DMS153 treated with DMSO at 0.1 percent for 48 hours (cell line): ENCODE results near the gene HBS1L.

Experiments used
- DNase-seq: peaks from one replicate; lab custom pipeline; 2025; ENCODE audit not compliant: unreplicated experiment; lab: John Stamatoyannopoulos, UW

The HBS1L gene

DNA sequence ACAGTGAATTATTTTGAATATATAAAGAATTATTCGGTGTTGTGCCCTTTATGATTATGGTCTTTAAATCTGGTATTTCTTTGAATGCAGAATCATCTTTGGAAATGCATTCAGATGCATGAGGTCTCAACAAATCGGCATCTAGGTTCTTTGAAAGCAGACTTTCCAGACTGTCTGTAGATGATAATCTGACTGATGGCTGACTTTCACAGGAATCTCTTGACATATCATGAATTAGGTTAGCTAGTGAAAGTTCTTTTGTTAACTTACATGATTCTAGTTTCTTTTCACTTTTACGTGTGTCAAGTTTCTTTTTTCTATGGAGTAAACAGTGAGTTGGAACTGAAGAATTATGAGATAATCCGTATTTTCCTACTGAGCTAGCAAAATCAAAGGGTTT is 17.1 kb downstream of the HBS1L start:
- DNase-seq = no peak

GRCh38 chr6:135036731-135037420 is 17.7 kb downstream of the HBS1L start:
- DNase-seq = no peak

- DNase-seq = no peak
Observed at GRCh38 chr6:135033238-135033637, 21.4 kb downstream of the HBS1L start.

GRCh38 chr6:135030532-135031178 is 24.0 kb downstream of the HBS1L start:
- DNase-seq = no peak

DNA sequence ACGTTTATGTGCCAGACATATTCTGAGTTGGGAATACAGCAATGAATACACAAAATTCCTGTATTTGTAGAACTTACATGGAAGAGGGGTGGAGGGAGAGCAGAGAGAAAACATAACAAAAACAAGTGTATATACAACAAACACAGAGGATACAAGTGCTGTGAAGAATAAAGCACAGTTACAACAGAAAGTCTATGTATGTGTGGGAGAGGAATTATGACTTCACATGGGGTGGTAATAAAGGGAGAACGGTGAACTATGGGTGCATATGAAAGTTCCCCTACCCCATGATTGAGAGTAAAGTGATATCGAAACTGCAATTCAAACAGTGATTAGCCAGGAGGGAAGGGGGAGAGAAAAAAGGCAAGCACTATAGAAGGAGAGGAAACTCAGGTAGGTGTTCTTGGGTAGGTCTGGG is 24.6 kb downstream of the HBS1L start:
- DNase-seq = no peak

GRCh38 chr6:135025775-135026174 is 28.8 kb downstream of the HBS1L start:
- no peak for DNase-seq

DNA sequence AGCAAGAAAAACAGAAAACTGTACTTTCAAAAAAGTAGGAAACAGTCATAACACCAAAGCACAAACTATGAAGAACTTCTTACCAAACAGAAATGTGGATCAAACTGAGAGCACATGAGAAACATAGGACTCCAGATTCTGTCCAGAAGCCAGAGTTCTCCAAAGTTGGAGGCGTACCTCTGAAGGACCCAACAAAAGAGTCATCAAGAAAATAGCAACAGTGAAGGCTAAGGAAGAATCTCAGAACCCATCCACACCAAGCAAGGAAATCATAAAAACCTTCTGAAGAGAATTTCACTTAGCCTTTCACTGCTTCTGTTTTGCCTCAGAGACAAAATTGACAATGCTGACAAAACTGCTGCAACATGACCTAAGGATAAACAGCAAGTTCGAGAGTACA is 29.4 kb downstream of the HBS1L start:
- DNase-seq = no peak

DNA sequence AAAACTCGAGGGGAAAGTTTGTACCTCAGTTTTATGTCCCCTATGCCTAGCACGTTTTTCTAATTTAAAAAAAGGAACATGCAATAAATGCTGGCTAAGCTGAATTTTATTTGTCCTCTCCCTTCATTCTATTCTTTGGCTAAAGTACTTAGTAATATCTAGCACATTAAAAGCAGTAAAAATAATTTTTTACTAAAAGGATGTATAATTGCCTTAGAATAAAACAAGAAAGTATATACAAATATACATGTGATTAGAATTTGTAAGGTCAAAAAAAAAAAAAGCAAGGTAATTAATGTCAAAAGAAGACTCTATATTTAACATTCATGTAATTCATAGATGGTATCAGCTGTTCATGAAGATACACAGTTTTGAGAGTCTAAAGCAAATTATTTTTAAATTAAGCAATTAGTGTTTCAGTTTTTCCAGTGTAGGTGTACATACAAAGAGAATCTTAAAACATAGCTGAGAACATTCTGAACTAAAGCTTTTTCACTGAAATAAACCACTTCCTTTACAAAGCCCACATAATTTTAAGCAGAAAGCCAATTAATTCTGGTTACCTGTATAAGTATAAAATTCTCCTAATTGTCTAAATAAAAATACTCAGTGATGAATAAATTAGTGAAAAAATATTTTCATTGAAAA is 32.4 kb downstream of the HBS1L start:
- no peak for DNase-seq

GRCh38 chr6:135021310-135022049 is 33.1 kb downstream of the HBS1L start:
- DNase-seq = no peak

- DNase-seq = no peak
Observed at GRCh38 chr6:135018941-135019340, 35.7 kb downstream of the HBS1L start.

- no peak for DNase-seq
Observed at GRCh38 chr6:135018052-135018451, 36.6 kb downstream of the HBS1L start.

GRCh38 chr6:135014353-135014832 is 40.2 kb downstream of the HBS1L start:
- no peak for DNase-seq

- DNase-seq = no peak
Observed at GRCh38 chr6:135013211-135013610, 41.4 kb downstream of the HBS1L start.

DNA sequence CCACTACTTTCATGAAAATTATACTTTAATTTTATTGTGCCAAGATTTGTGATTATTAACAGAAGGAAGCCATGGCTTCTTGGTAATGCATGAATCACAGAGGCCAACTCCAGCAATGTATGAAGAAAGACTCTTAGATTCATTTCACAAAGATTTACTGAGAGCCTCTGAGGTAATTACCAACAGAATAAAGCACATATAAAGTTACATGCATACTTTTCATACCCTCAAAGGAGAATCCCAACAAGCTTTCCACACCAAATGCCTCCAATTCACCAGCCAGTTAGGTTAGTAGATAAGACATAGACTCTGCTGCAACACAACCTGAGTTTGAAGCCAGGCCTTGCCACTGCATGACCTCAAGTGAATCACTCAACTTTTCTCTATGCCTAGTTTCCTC is 41.9 kb downstream of the HBS1L start:
- DNase-seq = no peak

GRCh38 chr6:135012349-135012748 is 42.3 kb downstream of the HBS1L start:
- DNase-seq = no peak

DNA sequence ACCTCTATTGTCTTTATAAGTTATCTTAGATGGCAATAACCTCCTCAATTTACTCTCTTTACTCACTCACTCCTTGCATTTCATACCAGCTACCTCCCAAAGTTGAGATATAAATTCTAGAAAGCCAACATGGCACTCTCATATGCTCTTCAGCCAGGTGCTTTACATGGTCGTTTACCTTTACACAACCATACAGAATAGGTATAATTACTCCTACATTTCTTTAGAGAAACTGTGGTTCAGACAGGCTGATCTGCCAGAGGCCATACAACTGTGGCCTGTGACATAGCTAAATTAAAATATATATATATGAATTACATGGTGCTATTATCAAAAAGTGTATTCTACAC is 45.7 kb downstream of the HBS1L start:
- no peak for DNase-seq

DNA sequence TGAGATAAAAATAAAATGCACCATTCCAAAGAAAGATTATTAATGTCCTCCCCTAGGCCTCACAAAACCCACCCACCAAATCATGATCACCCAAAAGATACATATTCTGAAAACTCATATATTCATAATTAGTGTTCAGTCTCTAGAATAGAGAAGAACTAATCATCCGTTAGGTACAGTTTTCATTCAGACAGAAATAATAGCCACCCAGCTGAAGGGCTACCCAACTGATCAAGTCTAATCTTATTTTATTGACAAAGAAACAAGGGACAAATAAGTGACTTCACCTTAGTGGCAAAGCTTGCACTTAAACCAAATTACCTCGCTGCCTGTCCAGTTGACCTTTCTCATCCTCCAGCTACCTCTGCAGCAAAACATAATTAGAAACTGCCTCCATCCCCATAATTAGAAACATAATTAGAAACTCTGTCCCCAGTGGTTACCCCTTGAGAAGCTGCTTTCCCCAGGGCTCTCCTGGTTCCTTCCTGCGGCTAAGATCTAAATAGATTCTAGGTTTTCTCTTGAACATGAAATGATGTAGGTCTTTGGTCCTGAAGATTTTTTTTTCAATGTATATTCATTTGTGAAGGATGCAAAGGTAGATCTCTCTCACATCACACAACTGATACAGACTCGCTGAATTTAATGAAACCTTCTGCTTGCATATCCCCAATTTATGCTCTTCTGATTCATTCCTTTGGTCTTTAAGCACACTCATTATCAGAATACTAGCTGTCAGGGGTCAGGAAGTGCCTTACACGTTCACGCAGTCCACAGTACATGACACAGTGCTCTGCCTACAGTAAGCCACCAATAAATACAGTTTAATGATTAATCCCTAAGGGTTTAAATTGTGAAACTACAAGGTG is 46.3 kb downstream of the HBS1L start:
- DNase-seq = no peak

DNA sequence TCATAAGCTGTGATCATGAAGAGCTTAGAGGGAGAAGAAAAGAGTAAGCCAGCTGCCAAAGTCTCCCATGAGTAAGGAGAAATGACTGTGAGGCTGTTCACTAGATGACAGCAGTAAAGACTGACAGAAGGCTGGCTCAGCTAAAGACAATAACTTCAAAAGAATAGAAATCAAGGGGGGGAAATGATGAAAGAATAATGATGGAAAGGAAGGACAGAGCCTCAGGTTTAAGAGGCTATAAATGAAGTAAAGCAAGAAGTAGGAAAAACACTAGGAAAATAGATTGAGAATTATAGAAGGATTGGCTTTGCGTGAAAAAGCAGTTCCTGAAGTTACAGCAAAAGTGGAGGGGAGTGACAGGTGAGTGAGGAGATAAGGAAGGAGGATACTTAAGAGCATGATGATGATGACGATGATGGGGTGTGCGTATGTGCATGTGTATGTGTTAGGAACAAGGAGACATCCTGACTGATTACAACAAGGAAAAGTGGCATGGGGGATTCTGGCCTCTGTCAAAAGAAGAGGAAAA is 48.2 kb downstream of the HBS1L start:
- no peak for DNase-seq

DNA sequence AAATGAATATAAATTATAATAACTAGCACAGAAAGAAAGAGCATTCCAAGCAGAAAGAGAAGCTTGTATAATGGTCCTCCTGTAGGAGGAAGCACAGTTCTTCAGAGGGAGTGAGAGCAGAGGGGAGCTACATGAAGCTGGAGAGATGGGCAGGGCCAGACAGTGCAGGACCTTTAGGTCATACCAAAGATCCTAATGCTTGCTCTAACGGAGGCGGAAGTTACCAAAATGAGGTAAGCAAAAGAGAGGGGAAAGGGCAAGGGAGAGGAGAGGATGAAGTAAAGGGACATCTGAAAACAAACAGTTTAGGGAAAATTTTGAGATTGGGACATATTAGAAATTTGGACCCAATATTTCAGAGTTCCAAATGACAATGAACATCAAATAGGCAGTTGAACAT is 50.2 kb downstream of the HBS1L start:
- no peak for DNase-seq

DNA sequence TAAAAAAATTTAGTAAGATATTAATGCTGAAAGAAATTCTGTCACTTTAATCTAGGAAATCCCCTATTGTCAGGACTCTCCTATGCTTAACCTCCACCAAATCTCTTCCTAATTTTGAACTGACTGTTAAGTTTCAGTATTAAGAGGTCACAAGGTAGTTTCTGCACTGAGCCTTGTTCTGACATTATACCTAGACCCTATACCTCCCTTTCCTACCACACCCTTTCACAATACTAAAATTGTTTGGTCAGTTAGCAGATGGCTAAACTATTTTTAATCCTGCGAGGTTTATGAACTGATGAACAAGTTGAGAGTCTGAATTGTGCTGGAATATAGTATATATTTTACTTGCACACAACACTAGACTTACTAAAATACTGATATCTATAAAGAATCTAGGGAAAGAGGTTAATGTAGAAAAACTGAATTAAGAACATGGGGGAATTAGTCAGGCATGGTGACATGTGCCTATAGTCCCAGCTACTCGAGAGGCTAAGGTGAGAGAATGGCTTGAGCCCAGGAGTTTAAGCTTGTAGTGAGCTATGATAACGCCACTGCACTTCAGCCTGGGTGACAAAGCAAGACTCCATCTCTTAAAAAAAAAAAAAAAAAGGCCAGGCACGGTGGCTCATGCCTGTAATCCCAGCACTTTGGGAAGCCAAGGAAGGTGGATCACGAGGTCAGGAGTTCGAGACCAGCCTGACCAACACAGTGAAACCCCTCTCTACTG is 51.5 kb downstream of the HBS1L start:
- no peak for DNase-seq
